Lung (tissue), 12 donors: Measurements from ENCODE around the gene CPNE1. TPM values are rescaled to one million over a fixed set of nuclear protein-coding genes. Genes with fewer than 3 reads are reported as not detected.

Experiments
- ATAC-seq: fragments of 200-7000 bp; cut with Tn5 transposase; one replicate; pipeline ENCODE4 v1.9.1; 2020; ENCODE audit warnings: moderate number of reproducible peaks; ENCODE audit not compliant: insufficient read depth, low FRiP score
- DNase-seq, 3 donors: peaks; one replicate each; pipeline ENCODE4 v3.0.0-alpha.2; 2013 to 2017
- H3K27ac ChIP-seq, 2 donors: one replicate each; pipeline ENCODE4 v1.5.1; 2013; ENCODE audit warnings: mild to moderate bottlenecking in 2 of 2, moderate library complexity in 2 of 2, control low read depth in 1 of 2, inconsistent platforms in 1 of 2, low read depth in 1 of 2, low read length in 1 of 2
- H3K27me3 ChIP-seq, 3 donors: one replicate each; pipeline ENCODE4 v1.5.1; 2013; ENCODE audit warnings: low read length in 2 of 3; ENCODE audit not compliant: control insufficient read depth in 3 of 3, insufficient read depth in 3 of 3
- H3K36me3 ChIP-seq, 4 donors: one replicate each; pipeline ENCODE4 v1.5.1; 2013; ENCODE audit warnings: low read length in 4 of 4, mild to moderate bottlenecking in 1 of 4, moderate library complexity in 1 of 4; ENCODE audit not compliant: control insufficient read depth in 4 of 4, insufficient read depth in 4 of 4
- H3K4me1 ChIP-seq, 5 donors: one replicate each; pipeline ENCODE4 v1.5.1; 2013; ENCODE audit warnings: low read length in 5 of 5, mild to moderate bottlenecking in 2 of 5, moderate library complexity in 1 of 5; ENCODE audit not compliant: control insufficient read depth in 5 of 5, insufficient read depth in 5 of 5
- H3K4me3 ChIP-seq: one replicate; pipeline ENCODE4 v1.5.1; 2013; ENCODE audit warnings: mild to moderate bottlenecking, control low read depth, moderate library complexity
- H3K9ac ChIP-seq, 2 donors: one replicate each; pipeline ENCODE4 v1.5.1; 2013; ENCODE audit warnings: low read length in 2 of 2, control low read depth in 1 of 2; ENCODE audit not compliant: insufficient read depth in 1 of 2
- H3K9me3 ChIP-seq, 4 donors: one replicate each; pipeline ENCODE4 v1.5.1; 2013; ENCODE audit warnings: low read length in 3 of 4, mild to moderate bottlenecking in 1 of 4, moderate library complexity in 1 of 4; ENCODE audit not compliant: control insufficient read depth in 4 of 4, insufficient read depth in 3 of 4
- CTCF ChIP-seq: IDR thresholded peaks from 2 replicates; pipeline ENCODE4 v1.5.1; 2012; ENCODE audit warnings: mild to moderate bottlenecking; ENCODE audit errors: control extremely low read depth, extremely low read depth
- WGBS, 2 donors: extraction: QIAGEN DNeasy Blood & Tissue Kit; methylation state at CpG; one replicate each; pipeline ENCODE4 v1.1.7; 2013; 5-methylcytosine and 5-hydroxymethylcytosine counted together
- polyA plus RNA-seq, 2 donors: library from polyadenylated mRNA; stranded (reverse); fragments of 200-250 nt; gene quantifications; one replicate each; pipeline ENCODE4 v1.2.1, GENCODE V29; 2013
- total RNA-seq, 2 donors: library from RNA; depleted of rRNA in 1 of 2; stranded (reverse); fragments of >200 nt in 1 of 2; gene quantifications; one replicate each; pipeline ENCODE4 v1.2.1, GENCODE V29; 2014 to 2021
- donor health status: control.
- donor health status: control.
- donor health status: Bipolar disorder and iron deficiency.
- donor health status: healthy.
- donor health status: DM: yes; HTN: yes; CAD: no.

The CPNE1 gene
- total and polyA plus RNA-seq, 4 donors: 91.9 to 180 (median 140) TPM

DNA sequence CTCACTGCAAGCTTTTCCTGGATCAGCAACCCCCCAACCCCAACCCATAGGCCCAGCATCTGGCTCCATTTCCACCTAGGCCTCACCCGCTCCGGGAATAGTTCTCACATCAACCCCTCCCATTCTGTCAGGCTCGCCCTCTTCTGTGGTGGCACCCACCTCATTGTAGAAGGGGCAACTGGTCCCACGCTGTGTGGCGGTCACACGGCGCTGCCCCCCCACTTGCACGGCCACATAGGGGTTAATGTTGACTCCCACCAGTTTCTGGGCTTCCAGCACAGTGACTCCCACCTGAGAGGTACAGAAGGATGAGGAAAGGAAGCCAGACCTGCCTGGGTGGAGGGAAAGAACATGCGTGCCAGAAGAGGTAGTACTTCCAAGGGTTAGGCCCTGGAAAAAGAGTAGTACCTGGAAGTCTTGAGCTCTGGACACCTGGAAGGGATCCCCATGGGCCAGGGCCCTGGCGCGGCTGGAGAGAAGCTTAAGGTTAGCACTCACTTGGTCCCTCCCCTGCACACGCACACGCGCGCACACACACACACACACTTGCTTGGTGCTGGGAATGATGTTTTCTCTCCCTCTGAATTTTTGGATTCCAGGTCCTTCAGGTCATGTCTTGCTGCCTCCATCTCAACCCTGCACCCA, 61.7 kb downstream of the CPNE1 start:
- H3K36me3 ChIP-seq: no peaks in the 10 kb centered on the region
- DNase-seq: no peak
- H3K27ac ChIP-seq: no peak overlapping the region
- peaks cover 0 to 15% (median 0%) of the 10 kb centered on the region in 5 donors for H3K4me1 ChIP-seq
- WGBS, 2 donors: 94 to 96% methylated on average over 15 of the region's 15 CpGs
- TF ChIP-seq CTCF: no peak
- no peak overlapping the region for H3K4me3 ChIP-seq
- no peaks in the 10 kb centered on the region for H3K9me3 ChIP-seq
- no peak overlapping the region for H3K9ac ChIP-seq
- peaks cover 3 to 22% (median 5%) of the 10 kb centered on the region in 3 donors for H3K27me3 ChIP-seq
- no peak for ATAC-seq

GRCh38 chr20:35601990-35602389, 62.7 kb downstream of the CPNE1 start:
- no peak overlapping the region for H3K27ac ChIP-seq
- H3K4me1 ChIP-seq: peaks cover 0 to 15% (median 0%) of the 10 kb centered on the region in 5 donors
- WGBS, 2 donors: 30 to 43% methylated on average over 23 to 30 of the region's 30 CpGs
- no peak overlapping the region for H3K9ac ChIP-seq
- peaks cover 3 to 22% (median 5%) of the 10 kb centered on the region in 3 donors for H3K27me3 ChIP-seq
- ATAC-seq (no peak), DNase-seq (no peak)
- no peak for TF ChIP-seq CTCF
- no peak overlapping the region for H3K4me3 ChIP-seq
- no peaks in the 10 kb centered on the region for H3K9me3 ChIP-seq
- H3K36me3 ChIP-seq: no peaks in the 10 kb centered on the region

GRCh38 chr20:35600993-35601973, 63.4 kb downstream of the CPNE1 start:
- ATAC-seq (peak; percentile 81), DNase-seq (peak; percentile 74 to 85 (median 82))
- peak overlapping the region; percentile 11 for H3K4me3 ChIP-seq
- H3K27ac ChIP-seq: no peak overlapping the region
- 0 to 1% methylated on average over 95 to 103 of the region's 103 CpGs for WGBS, 2 donors
- H3K27me3 ChIP-seq: peaks cover 3 to 22% (median 5%) of the 10 kb centered on the region in 3 donors
- no peak overlapping the region for H3K9ac ChIP-seq
- no peaks in the 10 kb centered on the region for H3K9me3 ChIP-seq
- TF ChIP-seq CTCF: peak; percentile 73
- H3K4me1 ChIP-seq: peaks cover 0 to 15% (median 0%) of the 10 kb centered on the region in 5 donors
- H3K36me3 ChIP-seq: no peaks in the 10 kb centered on the region
